ENCODE data around the gene WDR26. TPM values are rescaled to one million over a fixed set of nuclear protein-coding genes. Genes with fewer than 3 reads are reported as not detected.

The WDR26 gene
- polyA plus RNA-seq, 1 experiment: 17.3 TPM

DNA sequence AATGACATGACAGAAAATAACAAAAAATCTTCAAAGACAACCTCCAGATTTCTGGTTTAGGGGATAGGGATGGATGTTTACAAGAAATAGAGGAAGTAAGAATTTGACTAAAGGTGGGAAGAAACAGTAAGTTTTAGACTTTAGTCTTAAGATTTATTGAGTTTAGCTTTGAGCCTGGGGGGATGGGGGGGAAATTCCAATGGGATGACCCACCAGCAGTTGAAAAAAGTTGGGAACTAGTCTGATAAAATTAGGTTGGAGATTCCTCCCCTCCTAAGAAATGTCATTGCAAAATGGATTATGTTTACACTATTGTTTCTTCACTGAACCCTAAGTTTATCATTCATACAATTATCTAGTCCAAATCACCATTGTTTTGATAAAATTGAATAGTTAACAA lies 28.4 kb downstream of the WDR26 start:
- TF ChIP-seq, protein P1, sequence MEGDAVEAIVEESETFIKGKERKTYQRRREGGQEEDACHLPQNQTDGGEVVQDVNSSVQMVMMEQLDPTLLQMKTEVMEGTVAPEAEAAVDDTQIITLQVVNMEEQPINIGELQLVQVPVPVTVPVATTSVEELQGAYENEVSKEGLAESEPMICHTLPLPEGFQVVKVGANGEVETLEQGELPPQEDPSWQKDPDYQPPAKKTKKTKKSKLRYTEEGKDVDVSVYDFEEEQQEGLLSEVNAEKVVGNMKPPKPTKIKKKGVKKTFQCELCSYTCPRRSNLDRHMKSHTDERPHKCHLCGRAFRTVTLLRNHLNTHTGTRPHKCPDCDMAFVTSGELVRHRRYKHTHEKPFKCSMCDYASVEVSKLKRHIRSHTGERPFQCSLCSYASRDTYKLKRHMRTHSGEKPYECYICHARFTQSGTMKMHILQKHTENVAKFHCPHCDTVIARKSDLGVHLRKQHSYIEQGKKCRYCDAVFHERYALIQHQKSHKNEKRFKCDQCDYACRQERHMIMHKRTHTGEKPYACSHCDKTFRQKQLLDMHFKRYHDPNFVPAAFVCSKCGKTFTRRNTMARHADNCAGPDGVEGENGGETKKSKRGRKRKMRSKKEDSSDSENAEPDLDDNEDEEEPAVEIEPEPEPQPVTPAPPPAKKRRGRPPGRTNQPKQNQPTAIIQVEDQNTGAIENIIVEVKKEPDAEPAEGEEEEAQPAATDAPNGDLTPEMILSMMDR (IDR thresholded peaks at IDR 0.05; ENCODE audit: insufficient read depth, low read depth, low read length): no peak
- no peak for DNase-seq (ENCODE audit: low read depth)
- peaks cover 8% of the 10 kb centered on the region for H3K36me3 ChIP-seq (ENCODE audit: control insufficient read depth, insufficient read depth, low read length)
- ChIA-PET POLR2A (no interaction called here), CTCF (no interaction called here)
- no peak overlapping the region for H3K4me3 ChIP-seq (ENCODE audit: low read depth, low read length)
- H3K27me3 ChIP-seq (ENCODE audit: control insufficient read depth, insufficient read depth, low read length): no peaks in the 10 kb centered on the region

- ChIA-PET CTCF (no interaction called here), POLR2A (no interaction called here)
- Histone ChIP-seq H3K4me3 (ENCODE audit: low read depth, low read length) (no peak overlapping the region), H3K27me3 (ENCODE audit: control insufficient read depth, insufficient read depth, low read length) (no peaks in the 10 kb centered on the region), H3K36me3 (ENCODE audit: control insufficient read depth, insufficient read depth, low read length) (peaks cover 5% of the 10 kb centered on the region)
- DNase-seq (ENCODE audit: low read depth): no peak
- TF ChIP-seq, protein P1 (IDR thresholded peaks at IDR 0.05; ENCODE audit: insufficient read depth, low read depth, low read length): no peak
These were observed 29.0 kb downstream of the WDR26 start for GRCh38 chr1:224405604-224405970.

DNA sequence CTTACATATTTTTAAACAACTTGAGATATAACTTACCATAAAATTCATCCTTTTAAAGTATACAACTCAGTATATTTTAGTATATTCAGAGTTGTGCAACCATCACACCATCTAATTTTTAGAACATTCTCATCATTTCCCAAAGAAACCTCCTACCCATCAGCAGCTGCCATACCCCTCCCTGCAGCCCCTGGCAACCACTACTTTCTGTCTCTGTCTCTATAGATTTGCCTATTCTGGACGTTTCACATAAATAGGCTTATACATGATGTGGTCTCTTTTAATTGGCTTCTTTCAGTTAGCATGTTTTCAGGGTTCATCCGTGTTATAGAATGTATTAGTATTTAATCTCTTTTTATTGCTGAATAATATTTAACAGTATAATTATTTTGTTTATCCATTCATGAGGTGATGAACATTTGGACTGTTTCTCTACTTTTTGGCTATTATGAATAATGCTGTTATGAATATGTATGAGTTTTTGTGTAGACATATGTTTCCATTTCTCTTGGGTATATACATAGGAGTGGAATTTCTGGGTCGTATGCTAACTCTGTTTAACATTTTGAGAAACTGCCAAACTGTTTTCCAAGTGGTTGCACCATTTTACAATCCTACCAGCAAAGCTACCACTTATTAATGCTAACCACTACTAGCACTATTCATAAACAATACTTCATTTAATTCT lies 29.5 kb downstream of the WDR26 start:
- H3K36me3 ChIP-seq (ENCODE audit: control insufficient read depth, insufficient read depth, low read length): peaks cover 5% of the 10 kb centered on the region

GRCh38 chr1:224402472-224403036 lies 32.0 kb downstream of the WDR26 start:
- Histone ChIP-seq H3K36me3 (ENCODE audit: control insufficient read depth, insufficient read depth, low read length) (peaks cover 9% of the 10 kb centered on the region), H3K27me3 (ENCODE audit: control insufficient read depth, insufficient read depth, low read length) (no peaks in the 10 kb centered on the region), H3K4me3 (ENCODE audit: low read depth, low read length) (no peak overlapping the region)
- ChIA-PET POLR2A (no interaction called here), CTCF (interaction anchor here (1.5 to 1.7 kb wide), 2 partner anchors 55 to 69 kb away, joined by 3 to 4 read pairs; no protein-coding TSS in a partner anchor)
- TF ChIP-seq, protein P1 (IDR thresholded peaks at IDR 0.05; ENCODE audit: insufficient read depth, low read depth, low read length): no peak
- no peak for DNase-seq (ENCODE audit: low read depth)

More for the DNA sequence above, 29.5 kb downstream of the WDR26 start:
- ChIA-PET CTCF (interaction anchor here (1.7 kb wide), 1 partner anchor 18 kb away, joined by 5 read pairs; no protein-coding TSS in a partner anchor), POLR2A (no interaction called here)
- Histone ChIP-seq H3K4me3 (ENCODE audit: low read depth, low read length) (no peak overlapping the region), H3K27me3 (ENCODE audit: control insufficient read depth, insufficient read depth, low read length) (no peaks in the 10 kb centered on the region)
- TF ChIP-seq, protein P1 (IDR thresholded peaks at IDR 0.05; ENCODE audit: insufficient read depth, low read depth, low read length): no peak
- DNase-seq (ENCODE audit: low read depth): no peak

DNA sequence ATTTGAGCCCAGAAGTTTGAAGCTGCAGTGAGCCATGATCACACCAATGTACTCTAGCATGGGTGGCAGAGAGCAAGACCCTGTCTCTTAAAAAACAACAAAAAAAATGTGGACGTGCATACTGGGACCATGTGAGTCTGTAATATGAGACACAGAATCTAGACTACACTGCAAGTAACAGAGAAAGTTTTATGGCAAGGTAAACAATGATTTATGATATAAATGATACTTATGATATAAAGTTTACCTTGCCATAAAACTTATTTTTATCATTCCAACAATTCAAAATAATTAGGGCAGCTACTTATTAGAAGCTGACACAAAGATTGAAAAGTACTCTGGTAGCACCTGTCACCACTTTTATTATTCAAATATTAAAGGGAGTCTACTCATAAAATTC lies 34.7 kb downstream of the WDR26 start:
- TF ChIP-seq, protein P1 (IDR thresholded peaks at IDR 0.05; ENCODE audit: insufficient read depth, low read depth, low read length): no peak
- ChIA-PET CTCF (interaction anchor here (0.8 kb wide), 1 partner anchor 8 kb away, joined by 3 read pairs; no protein-coding TSS in a partner anchor), POLR2A (no interaction called here)
- Histone ChIP-seq H3K27me3 (ENCODE audit: control insufficient read depth, insufficient read depth, low read length) (no peaks in the 10 kb centered on the region), H3K36me3 (ENCODE audit: control insufficient read depth, insufficient read depth, low read length) (peaks cover 6% of the 10 kb centered on the region), H3K4me3 (ENCODE audit: low read depth, low read length) (no peak overlapping the region)
- no peak for DNase-seq (ENCODE audit: low read depth)

Data from BJ (cell line).